HG03097 (cell line): ENCODE data around the gene METRNL.
"Not testable (repeated sequence)": the region's sequence is repeated elsewhere in the genome, so short reads cannot be mapped to it uniquely, and the experiment has no call there.

ENCODE experiments used
- ATAC-seq: cut with Tn5 transposase; IDR thresholded peaks from one replicate; pipeline ENCODE4 v1.9.1; 2021; ENCODE audit not compliant: unreplicated experiment, low FRiP score

The METRNL gene

GRCh38 chr17:83134456-83134855, 55.0 kb downstream of the METRNL start:
- ATAC-seq, result not testable (repeated sequence)

- ATAC-seq, result no peak
Measured at GRCh38 chr17:83135692-83136091, 56.3 kb downstream of the METRNL start.

- no peak for ATAC-seq
Measured at GRCh38 chr17:83136156-83136555, 56.7 kb downstream of the METRNL start.

- no peak for ATAC-seq
Measured at GRCh38 chr17:83136931-83137330, 57.5 kb downstream of the METRNL start.

GRCh38 chr17:83137523-83137922, 58.1 kb downstream of the METRNL start:
- no peak for ATAC-seq

GRCh38 chr17:83138820-83139219, 59.4 kb downstream of the METRNL start:
- ATAC-seq, result no peak

GRCh38 chr17:83139541-83140248, 60.3 kb downstream of the METRNL start:
- not testable (repeated sequence) for ATAC-seq

GRCh38 chr17:83140249-83140566, 60.8 kb downstream of the METRNL start:
- ATAC-seq, result not testable (repeated sequence)

GRCh38 chr17:83142619-83143018, 63.2 kb downstream of the METRNL start:
- ATAC-seq, result no peak

- ATAC-seq, result no peak
Measured at GRCh38 chr17:83143817-83144231, 64.4 kb downstream of the METRNL start.
